IgD-negative memory B cell (primary cell): ENCODE results near the gene AATF. TPM values are rescaled to one million over a fixed set of nuclear protein-coding genes. Genes with fewer than 3 reads are reported as not detected.
A peak's percentile ranks its signal among the peaks of the same experiment; 100 is the strongest.

ENCODE experiments used
- H3K27ac Mint-ChIP-seq, 3 donors: one replicate each; pipeline ENCODE4 v1.8.0; 2020 to 2022; ENCODE audit warnings: mild to moderate bottlenecking in 3 of 3, mixed read lengths in 3 of 3, moderate library complexity in 1 of 3
- H3K27me3 Mint-ChIP-seq: one replicate; pipeline ENCODE4 v1.8.0; 2021; ENCODE audit warnings: mixed read lengths
- H3K36me3 Mint-ChIP-seq: one replicate; pipeline ENCODE4 v1.8.0; 2020; ENCODE audit warnings: mild to moderate bottlenecking, mixed read lengths
- H3K4me1 Mint-ChIP-seq, 3 donors: one replicate each; pipeline ENCODE4 v1.8.0; 2020 to 2022; ENCODE audit warnings: mixed read lengths in 3 of 3, mild to moderate bottlenecking in 1 of 3
- H3K4me3 Mint-ChIP-seq, 4 donors: one replicate each; pipeline ENCODE4 v1.8.0; 2020 to 2022; ENCODE audit warnings: mild to moderate bottlenecking in 4 of 4, mixed read lengths in 4 of 4, moderate library complexity in 3 of 4
- H3K9me3 Mint-ChIP-seq, 3 donors: one replicate each; pipeline ENCODE4 v1.8.0; 2020 to 2021; ENCODE audit warnings: mixed read lengths in 3 of 3, mild to moderate bottlenecking in 1 of 3
- polyA plus RNA-seq: library from polyadenylated mRNA; unstranded; fragments of 300-500 nt; fragmentation: Illumina TruSeq; gene quantifications from one replicate; pipeline ENCODE4 v1.2.3, GENCODE V29; 2021

The AATF gene
- polyA plus RNA-seq, 1 donor from 2014 or later: 98.0 TPM

- Mint-ChIP-seq H3K4me1 (peaks cover 3 to 8% (median 3%) of the 10 kb centered on the region in 3 donors), H3K9me3 (no peaks in the 10 kb centered on the region), H3K4me3 (peak overlapping the region in 1 of 4 donors; percentile 39), H3K27ac (no peak overlapping the region), H3K27me3 (no peaks in the 10 kb centered on the region), H3K36me3 (peaks cover 15% of the 10 kb centered on the region)
Observed at GRCh38 chr17:37090941-37091340, 142.2 kb downstream of the AATF start.

- Mint-ChIP-seq H3K27me3 (no peaks in the 10 kb centered on the region), H3K4me3 (no peak overlapping the region), H3K27ac (no peak overlapping the region), H3K4me1 (peaks cover 3 to 8% (median 3%) of the 10 kb centered on the region in 3 donors), H3K36me3 (peaks cover 10% of the 10 kb centered on the region), H3K9me3 (no peaks in the 10 kb centered on the region)
Observed at GRCh38 chr17:37092071-37092470, 143.3 kb downstream of the AATF start.

- no peak overlapping the region for H3K27ac Mint-ChIP-seq
- no peaks in the 10 kb centered on the region for H3K27me3 Mint-ChIP-seq
- no peaks in the 10 kb centered on the region for H3K9me3 Mint-ChIP-seq
- peaks cover 3 to 8% (median 3%) of the 10 kb centered on the region in 3 donors for H3K4me1 Mint-ChIP-seq
- no peak overlapping the region for H3K4me3 Mint-ChIP-seq
- H3K36me3 Mint-ChIP-seq: peaks cover 12% of the 10 kb centered on the region
Observed at GRCh38 chr17:37092701-37093100, 143.9 kb downstream of the AATF start.

- H3K27ac Mint-ChIP-seq: no peak overlapping the region
- H3K4me3 Mint-ChIP-seq: no peak overlapping the region
- peaks cover 3 to 8% (median 3%) of the 10 kb centered on the region in 3 donors for H3K4me1 Mint-ChIP-seq
- H3K9me3 Mint-ChIP-seq: no peaks in the 10 kb centered on the region
- H3K36me3 Mint-ChIP-seq: peaks cover 12% of the 10 kb centered on the region
- H3K27me3 Mint-ChIP-seq: no peaks in the 10 kb centered on the region
Observed at GRCh38 chr17:37094391-37094790, 145.6 kb downstream of the AATF start.

- Mint-ChIP-seq H3K27me3 (no peaks in the 10 kb centered on the region), H3K27ac (no peak overlapping the region), H3K4me1 (no peaks in the 10 kb centered on the region), H3K4me3 (no peak overlapping the region), H3K36me3 (peaks cover 15% of the 10 kb centered on the region), H3K9me3 (no peaks in the 10 kb centered on the region)
Observed at GRCh38 chr17:37096071-37096470, 147.3 kb downstream of the AATF start.

GRCh38 chr17:37097154-37097553, 148.4 kb downstream of the AATF start:
- H3K9me3 Mint-ChIP-seq: no peaks in the 10 kb centered on the region
- H3K4me1 Mint-ChIP-seq: no peaks in the 10 kb centered on the region
- H3K27me3 Mint-ChIP-seq: no peaks in the 10 kb centered on the region
- no peak overlapping the region for H3K4me3 Mint-ChIP-seq
- no peak overlapping the region for H3K27ac Mint-ChIP-seq
- H3K36me3 Mint-ChIP-seq: peaks cover 19% of the 10 kb centered on the region

GRCh38 chr17:37098152-37098551, 149.4 kb downstream of the AATF start:
- H3K27me3 Mint-ChIP-seq: no peaks in the 10 kb centered on the region
- H3K36me3 Mint-ChIP-seq: peaks cover 16% of the 10 kb centered on the region
- peak overlapping the region in 1 of 3 donors; percentile 80 for H3K27ac Mint-ChIP-seq
- H3K9me3 Mint-ChIP-seq: no peaks in the 10 kb centered on the region
- no peaks in the 10 kb centered on the region for H3K4me1 Mint-ChIP-seq
- no peak overlapping the region for H3K4me3 Mint-ChIP-seq

GRCh38 chr17:37098910-37099664, 150.3 kb downstream of the AATF start:
- no peaks in the 10 kb centered on the region for H3K9me3 Mint-ChIP-seq
- H3K36me3 Mint-ChIP-seq: peaks cover 14% of the 10 kb centered on the region
- no peak overlapping the region for H3K27ac Mint-ChIP-seq
- no peak overlapping the region for H3K4me3 Mint-ChIP-seq
- no peaks in the 10 kb centered on the region for H3K4me1 Mint-ChIP-seq
- no peaks in the 10 kb centered on the region for H3K27me3 Mint-ChIP-seq

- no peaks in the 10 kb centered on the region for H3K4me1 Mint-ChIP-seq
- H3K4me3 Mint-ChIP-seq: no peak overlapping the region
- peak overlapping the region in 1 of 3 donors; percentile 5 for H3K27ac Mint-ChIP-seq
Observed at GRCh38 chr17:37100231-37100630, 151.5 kb downstream of the AATF start.

GRCh38 chr17:37101306-37101705, 152.6 kb downstream of the AATF start:
- H3K4me3 Mint-ChIP-seq: no peak overlapping the region
- no peaks in the 10 kb centered on the region for H3K4me1 Mint-ChIP-seq
- H3K27ac Mint-ChIP-seq: no peak overlapping the region
- no peaks in the 10 kb centered on the region for H3K9me3 Mint-ChIP-seq
- H3K36me3 Mint-ChIP-seq: peaks cover 17% of the 10 kb centered on the region
- H3K27me3 Mint-ChIP-seq: no peaks in the 10 kb centered on the region

More at GRCh38 chr17:37100231-37100630, 151.5 kb downstream of the AATF start:
- peaks cover 14% of the 10 kb centered on the region for H3K36me3 Mint-ChIP-seq
- no peaks in the 10 kb centered on the region for H3K9me3 Mint-ChIP-seq
- H3K27me3 Mint-ChIP-seq: no peaks in the 10 kb centered on the region

GRCh38 chr17:37103231-37103630, 154.5 kb downstream of the AATF start:
- no peak overlapping the region for H3K4me3 Mint-ChIP-seq
- H3K27me3 Mint-ChIP-seq: no peaks in the 10 kb centered on the region
- H3K4me1 Mint-ChIP-seq: no peaks in the 10 kb centered on the region
- no peaks in the 10 kb centered on the region for H3K9me3 Mint-ChIP-seq
- H3K27ac Mint-ChIP-seq: no peak overlapping the region
- H3K36me3 Mint-ChIP-seq: peaks cover 11% of the 10 kb centered on the region

- Mint-ChIP-seq H3K27ac (peak overlapping the region in 1 of 3 donors; percentile 62), H3K4me1 (no peaks in the 10 kb centered on the region), H3K4me3 (no peak overlapping the region), H3K9me3 (no peaks in the 10 kb centered on the region), H3K27me3 (no peaks in the 10 kb centered on the region), H3K36me3 (peaks cover 6% of the 10 kb centered on the region)
Observed at GRCh38 chr17:37106049-37106448, 157.3 kb downstream of the AATF start.

Other genes starting within 250 kb of the AATF start
- not detected for gene LHX1, start 11.5 kb upstream of the AATF start, polyA plus RNA-seq